ENCODE measurements around the gene THAP12.

- TF ChIP-seq CTCF (IDR thresholded peaks at IDR 0.05) = no peak
- TF ChIP-seq EZH2 (IDR thresholded peaks at IDR 0.05; ENCODE audit: borderline replicate concordance, insufficient read depth, low read depth, low read length, poor library complexity, severe bottlenecking) = no peak
These were observed 19.2 kb downstream of the THAP12 start for GRCh38 chr11:76361776-76362175.

All from B cell (primary cell).